HEK293 (cell line): ENCODE data around the gene SEC62.

ENCODE experiments used
- CTCF ChIA-PET: fragments of 350-600 bp; formaldehyde crosslinking; extraction: SDS; loops from one replicate; lab custom pipeline; 2021; ENCODE audit warnings: antibody characterized with exemption; lab: Yijun Ruan, JAX
- POLR2A ChIA-PET: fragments of 300-600 bp; formaldehyde crosslinking; extraction: SDS; loops from one replicate; lab custom pipeline; 2020; ENCODE audit warnings: antibody characterized with exemption, inconsistent platforms; lab: Yijun Ruan, JAX
- H3K27ac ChIP-seq: fragments of 200-500 bp; sonication (Bioruptor generic); 2 replicates; pipeline ENCODE4 v1.5.1; 2014; ENCODE audit warnings: low read depth, low read length, control low read depth, inconsistent platforms; ENCODE audit errors: extremely low read depth
- H3K36me3 ChIP-seq, 2 experiments: fragments of 200-500 bp in 1 of 2; sonication (Bioruptor generic) in 1 of 2; 1 replicate in 1 of 2; 2 replicates in 1 of 2; pipeline ENCODE4 v1.5.1; 2014 to 2017; ENCODE audit warnings: inconsistent platforms in 2 of 2, low read length in 2 of 2; ENCODE audit not compliant: control insufficient read depth in 2 of 2, insufficient read depth in 1 of 2
- H3K4me1 ChIP-seq: fragments of 200-500 bp; sonication (Bioruptor generic); 2 replicates; pipeline ENCODE4 v1.5.1; 2014; ENCODE audit warnings: mild to moderate bottlenecking, low read length, inconsistent platforms; ENCODE audit not compliant: control insufficient read depth, insufficient read depth
- H3K4me3 ChIP-seq: 2 replicates; pipeline ENCODE4 v1.5.1; 2011; ENCODE audit warnings: low read depth, mild to moderate bottlenecking, control low read depth, low read length, moderate library complexity
- H3K9me3 ChIP-seq: fragments of 200-500 bp; sonication (Bioruptor generic); 2 replicates; pipeline ENCODE4 v1.5.1; 2014; ENCODE audit warnings: low read depth, low read length, inconsistent platforms; ENCODE audit not compliant: control insufficient read depth, insufficient read depth
- KLF7 ChIP-seq: fragments of 450-650 bp; formaldehyde crosslinking; IDR thresholded peaks from 2 replicates; pipeline ENCODE4 v1.5.1; 2016; ENCODE audit warnings: missing biosample characterization, missing genetic modification characterization, borderline replicate concordance
- SCRT1 ChIP-seq: fragments of 450-650 bp; formaldehyde crosslinking; IDR thresholded peaks from 2 replicates; pipeline ENCODE4 v1.5.1; 2016; ENCODE audit warnings: missing biosample characterization, missing genetic modification characterization, borderline replicate concordance
- SP2 ChIP-seq: fragments of 450-650 bp; formaldehyde crosslinking; IDR thresholded peaks from 2 replicates; pipeline ENCODE4 v1.5.1; 2016; ENCODE audit warnings: missing biosample characterization, missing genetic modification characterization
- SP7 ChIP-seq: fragments of 450-650 bp; formaldehyde crosslinking; IDR thresholded peaks from 2 replicates; pipeline ENCODE4 v1.5.1; 2016; ENCODE audit warnings: missing biosample characterization, missing genetic modification characterization
- YY2 ChIP-seq: fragments of 450-650 bp; formaldehyde crosslinking; IDR thresholded peaks from 2 replicates; pipeline ENCODE4 v1.5.1; 2016; ENCODE audit warnings: missing biosample characterization, missing genetic modification characterization
- ZBTB7A ChIP-seq: fragments of 450-650 bp; formaldehyde crosslinking; IDR thresholded peaks from 2 replicates; pipeline ENCODE4 v1.5.1; 2016; ENCODE audit warnings: low read depth, missing biosample characterization, missing genetic modification characterization
- ZNF155 ChIP-seq: fragments of 450-650 bp; formaldehyde crosslinking; IDR thresholded peaks from 2 replicates; pipeline ENCODE4 v1.5.1; 2016; ENCODE audit warnings: missing biosample characterization, missing genetic modification characterization
- ZNF202 ChIP-seq: fragments of 450-650 bp; formaldehyde crosslinking; IDR thresholded peaks from 2 replicates; pipeline ENCODE4 v1.5.1; 2016; ENCODE audit warnings: missing biosample characterization, missing genetic modification characterization, borderline replicate concordance
- ZNF274 ChIP-seq, 2 experiments: fragments of 200-500 bp in 1 of 2; fragments of 450-650 bp in 1 of 2; sonication (Bioruptor generic) in 1 of 2; formaldehyde crosslinking in 1 of 2; IDR thresholded peaks; 2 replicates each; pipeline versions ENCODE4 v1.5.1 to v1.6.1; 2014 to 2016; ENCODE audit warnings: borderline replicate concordance in 1 of 2, inconsistent platforms in 1 of 2, low read length in 1 of 2, missing biosample characterization in 1 of 2, missing genetic modification characterization in 1 of 2
- ZNF335 ChIP-seq: fragments of 450-650 bp; formaldehyde crosslinking; conservative IDR thresholded peaks from 2 replicates; pipeline ENCODE4 v1.5.1; 2016; ENCODE audit warnings: missing biosample characterization, missing genetic modification characterization
- ZNF350 ChIP-seq: fragments of 450-650 bp; formaldehyde crosslinking; IDR thresholded peaks from 2 replicates; pipeline ENCODE4 v1.5.0; 2017; ENCODE audit warnings: missing biosample characterization, mild to moderate bottlenecking, missing genetic modification characterization
- ZNF37A ChIP-seq: fragments of 450-650 bp; IDR thresholded peaks from 2 replicates; pipeline ENCODE4 v1.5.1; 2018; ENCODE audit warnings: missing biosample characterization, missing genetic modification characterization
- ZNF394 ChIP-seq: fragments of 450-650 bp; formaldehyde crosslinking; IDR thresholded peaks from 2 replicates; pipeline ENCODE4 v1.5.1; 2016; ENCODE audit warnings: missing biosample characterization, missing genetic modification characterization, mild to moderate bottlenecking, moderate library complexity, borderline replicate concordance
- ZNF426 ChIP-seq: fragments of 450-650 bp; formaldehyde crosslinking; IDR thresholded peaks from 2 replicates; pipeline ENCODE4 v1.5.1; 2017; ENCODE audit warnings: missing biosample characterization, missing genetic modification characterization, mild to moderate bottlenecking, inconsistent platforms, moderate library complexity
- ZNF433 ChIP-seq: fragments of 450-650 bp; formaldehyde crosslinking; IDR thresholded peaks from 2 replicates; pipeline ENCODE4 v1.5.1; 2016; ENCODE audit warnings: missing biosample characterization, missing genetic modification characterization, low read depth
- ZNF514 ChIP-seq: fragments of 450-650 bp; formaldehyde crosslinking; IDR thresholded peaks from 2 replicates; pipeline ENCODE4 v1.5.1; 2016; ENCODE audit warnings: missing biosample characterization, missing genetic modification characterization
- ZNF529 ChIP-seq: fragments of 450-650 bp; formaldehyde crosslinking; IDR thresholded peaks from 2 replicates; pipeline ENCODE4 v1.5.1; 2017; ENCODE audit warnings: missing genetic modification characterization, missing biosample characterization; ENCODE audit not compliant: insufficient replicate concordance
- ZNF558 ChIP-seq: fragments of 450-650 bp; formaldehyde crosslinking; IDR thresholded peaks from 2 replicates; pipeline ENCODE4 v1.5.1; 2016; ENCODE audit warnings: missing biosample characterization, missing genetic modification characterization
- ZNF596 ChIP-seq: fragments of 450-650 bp; IDR thresholded peaks from 2 replicates; pipeline ENCODE4 v1.5.0; 2018; ENCODE audit warnings: missing biosample characterization, mild to moderate bottlenecking, missing genetic modification characterization, moderate library complexity
- ZNF629 ChIP-seq: fragments of 450-650 bp; formaldehyde crosslinking; IDR thresholded peaks from 2 replicates; pipeline ENCODE4 v1.5.1; 2017; ENCODE audit warnings: missing biosample characterization, missing genetic modification characterization
- ZNF768 ChIP-seq: fragments of 450-650 bp; formaldehyde crosslinking; IDR thresholded peaks from 2 replicates; pipeline ENCODE4 v1.5.1; 2018; ENCODE audit warnings: missing biosample characterization, mild to moderate bottlenecking, missing genetic modification characterization
- ZNF785 ChIP-seq: fragments of 450-650 bp; formaldehyde crosslinking; IDR thresholded peaks from 2 replicates; pipeline ENCODE4 v1.5.1; 2016; ENCODE audit warnings: missing biosample characterization, missing genetic modification characterization
- ZSCAN16 ChIP-seq: fragments of 450-650 bp; formaldehyde crosslinking; IDR thresholded peaks from 2 replicates; pipeline ENCODE4 v1.5.1; 2016; ENCODE audit warnings: missing biosample characterization, missing genetic modification characterization
- ZSCAN30 ChIP-seq: fragments of 450-650 bp; IDR thresholded peaks from 2 replicates; pipeline ENCODE4 v1.5.1; 2018; ENCODE audit warnings: missing biosample characterization, mild to moderate bottlenecking, missing genetic modification characterization, moderate library complexity
- TF ChIP-seq, protein P1 (sequence below): fragments of 450-650 bp; formaldehyde crosslinking; IDR thresholded peaks from 2 replicates; pipeline ENCODE4 v1.5.1; 2017; ENCODE audit warnings: missing biosample characterization, missing genetic modification characterization

Gene SEC62

GRCh38 chr3:169993761-169994160 is 27.2 kb downstream of the SEC62 start (continued):
- TF ChIP-seq, protein P1, sequence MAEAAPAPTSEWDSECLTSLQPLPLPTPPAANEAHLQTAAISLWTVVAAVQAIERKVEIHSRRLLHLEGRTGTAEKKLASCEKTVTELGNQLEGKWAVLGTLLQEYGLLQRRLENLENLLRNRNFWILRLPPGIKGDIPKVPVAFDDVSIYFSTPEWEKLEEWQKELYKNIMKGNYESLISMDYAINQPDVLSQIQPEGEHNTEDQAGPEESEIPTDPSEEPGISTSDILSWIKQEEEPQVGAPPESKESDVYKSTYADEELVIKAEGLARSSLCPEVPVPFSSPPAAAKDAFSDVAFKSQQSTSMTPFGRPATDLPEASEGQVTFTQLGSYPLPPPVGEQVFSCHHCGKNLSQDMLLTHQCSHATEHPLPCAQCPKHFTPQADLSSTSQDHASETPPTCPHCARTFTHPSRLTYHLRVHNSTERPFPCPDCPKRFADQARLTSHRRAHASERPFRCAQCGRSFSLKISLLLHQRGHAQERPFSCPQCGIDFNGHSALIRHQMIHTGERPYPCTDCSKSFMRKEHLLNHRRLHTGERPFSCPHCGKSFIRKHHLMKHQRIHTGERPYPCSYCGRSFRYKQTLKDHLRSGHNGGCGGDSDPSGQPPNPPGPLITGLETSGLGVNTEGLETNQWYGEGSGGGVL = no peak
- TF ChIP-seq ZNF785 (tag by site-specific recombination) (no peak), SP7 (tag by site-specific recombination) (no peak), YY2 (tag by site-specific recombination) (no peak), ZNF514 (no peak), SP2 (tag by site-specific recombination) (no peak), ZNF350 (tag by site-specific recombination) (no peak), ZSCAN30 (tag by site-specific recombination) (no peak), ZNF426 (tag by site-specific recombination) (no peak), ZNF529 (no peak)

DNA sequence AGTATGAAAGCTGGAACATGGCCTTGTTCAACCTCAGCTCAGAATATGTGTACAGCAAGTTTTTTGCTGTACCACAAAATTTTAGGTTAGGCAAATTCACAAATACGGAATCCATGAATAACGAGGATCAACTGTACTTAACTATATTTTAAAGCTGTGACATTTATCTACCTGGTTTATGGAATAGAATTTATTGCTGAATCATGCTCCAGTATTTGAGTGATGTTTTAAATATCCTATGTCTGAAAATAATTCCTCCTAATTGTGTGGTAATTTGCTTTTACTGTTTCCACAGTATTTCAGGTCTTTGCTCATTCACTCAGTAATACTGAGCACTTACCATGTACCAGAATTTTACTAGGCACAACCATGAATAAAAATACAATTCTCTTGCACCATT is 29.5 kb downstream of the SEC62 start:
- CTCF ChIA-PET = no interaction called here
- Histone ChIP-seq H3K9me3 (no peaks in the 10 kb centered on the region), H3K4me1 (no peaks in the 10 kb centered on the region), H3K27ac (no peak overlapping the region), H3K36me3 (peaks cover 13 to 61% of the 10 kb centered on the region in 2 experiments)
- POLR2A ChIA-PET = no interaction called here
- TF ChIP-seq ZNF394 (tag by site-specific recombination) (no peak), SCRT1 (no peak), KLF7 (no peak)
- TF ChIP-seq, all 188 proteins: peak for 0
- H3K4me3 ChIP-seq = no peak overlapping the region

DNA sequence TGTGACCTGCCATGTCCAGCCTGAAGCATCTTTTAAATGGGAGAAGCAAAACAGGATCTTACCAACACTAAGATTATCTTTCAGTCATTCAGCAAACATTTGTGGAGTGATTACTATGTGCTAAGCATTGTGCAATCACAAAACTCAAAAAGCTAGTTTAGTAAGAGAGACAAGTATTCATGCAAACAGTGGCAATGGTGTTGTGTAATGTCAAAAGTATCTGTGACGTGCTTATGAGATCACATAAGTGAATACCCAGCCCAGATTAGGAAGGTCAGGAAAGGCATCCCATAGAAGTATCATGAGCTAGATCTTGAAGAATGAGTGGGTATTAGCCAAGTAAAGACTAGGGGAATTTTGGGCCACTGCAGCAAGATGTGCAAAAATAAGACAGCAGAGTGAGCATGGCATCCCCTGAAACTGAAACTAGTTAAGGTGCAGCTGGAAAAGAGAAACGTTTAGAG is 32.1 kb downstream of the SEC62 start:
- Histone ChIP-seq H3K27ac (no peak overlapping the region), H3K9me3 (no peaks in the 10 kb centered on the region), H3K4me1 (no peaks in the 10 kb centered on the region), H3K36me3 (peaks cover 0 to 37% of the 10 kb centered on the region in 2 experiments; a peak in 1 of 3 replicates), H3K4me3 (no peak overlapping the region)
- CTCF ChIA-PET = no interaction called here
- POLR2A ChIA-PET = no interaction called here
- TF ChIP-seq ZNF433 (tag by site-specific recombination) = no peak
- TF ChIP-seq ZNF558 (tag by site-specific recombination) = no peak
- TF ChIP-seq ZSCAN16 (tag by site-specific recombination) = no peak
- no peak for TF ChIP-seq ZNF37A (tag by site-specific recombination)
- no peak for TF ChIP-seq ZBTB7A (tag by site-specific recombination)
- no peak for TF ChIP-seq ZNF155 (tag by site-specific recombination)
- TF ChIP-seq ZNF768 (tag by site-specific recombination) = no peak
- TF ChIP-seq ZNF629 (tag by site-specific recombination) = no peak
- no peak for TF ChIP-seq ZNF202 (tag by site-specific recombination)
- TF ChIP-seq ZNF335 (tag by site-specific recombination) = no peak
- no peak for TF ChIP-seq ZNF274 (IDR thresholded peaks at IDR 0.05; ENCODE audit: low read length)
- TF ChIP-seq ZNF274 (tag by site-specific recombination; IDR thresholded peaks at IDR 0.05; ENCODE audit: borderline replicate concordance) = no peak
- no peak for TF ChIP-seq ZNF596 (tag by site-specific recombination)
